A549 (cell line): ENCODE data around the gene SGO1. TPM values are rescaled to one million over a fixed set of nuclear protein-coding genes. Genes with fewer than 3 reads are reported as not detected.

Experiments
- ATAC-seq, 2 experiments: fragments of 200-7000 bp in 1 of 2; fragments of >200 bp in 1 of 2; cut with Nextera tagmentation in 1 of 2; cut with Tn5 transposase in 1 of 2; 3 replicates each; pipeline versions ENCODE4 v1.8.0 to v1.9.1; 2018 to 2020; ENCODE audit warnings: mild to moderate bottlenecking in 1 of 2, moderate library complexity in 1 of 2
- CTCF ChIA-PET: fragments of 300-600 bp; sonication (Branson Sonifier 250); formaldehyde crosslinking; extraction: SDS; loops from one replicate; lab custom pipeline; 2021; ENCODE audit warnings: antibody characterized with exemption, inconsistent platforms; lab: Yijun Ruan, JAX
- POLR2A ChIA-PET: fragments of 350-600 bp; formaldehyde crosslinking; extraction: SDS; loops from one replicate; lab custom pipeline; 2021; ENCODE audit warnings: antibody characterized with exemption, inconsistent platforms; lab: Yijun Ruan, JAX
- DNase-seq, 2 experiments: peaks; one replicate each; pipeline versions ENCODE4 v3.0.0 to v3.0.0-alpha.2; 2011 to 2016; ENCODE audit warnings: low read depth in 1 of 2, low spot score in 1 of 2
- FAIRE-seq: peaks from 2 replicates; lab custom pipeline; 2011; peaks lifted over from hg19 to GRCh38; lab: Jason Lieb, UNC
- H3K27ac ChIP-seq, 2 experiments: fragments of >200 bp; sonication (Bioruptor Twin); formaldehyde crosslinking; 3 replicates each; pipeline ENCODE4 v1.5.1; 2016 to 2017
- H3K4me1 ChIP-seq: fragments of >200 bp; sonication (Bioruptor Twin); formaldehyde crosslinking; 3 replicates; pipeline ENCODE4 v1.6.1; 2016
- H3K4me2 ChIP-seq: fragments of >200 bp; sonication (Bioruptor Twin); formaldehyde crosslinking; 3 replicates; pipeline ENCODE4 v1.6.1; 2016
- H3K4me3 ChIP-seq: fragments of >200 bp; sonication (Bioruptor Twin); formaldehyde crosslinking; 3 replicates; pipeline ENCODE4 v1.5.1; 2016
- H3K9me3 ChIP-seq: fragments of >200 bp; sonication (Bioruptor Twin); formaldehyde crosslinking; 3 replicates; pipeline ENCODE4 v1.6.1; 2016
- BCL3 ChIP-seq: fragments of >200 bp; sonication (Bioruptor Twin); formaldehyde crosslinking; IDR thresholded peaks from 3 replicates; pipeline ENCODE4 v1.6.1; 2016
- CBX2 ChIP-seq: fragments of 200-600 bp; sonication (generic); IDR thresholded peaks from 2 replicates; pipeline ENCODE4 v1.6.1; 2016; ENCODE audit warnings: low read depth, mild to moderate bottlenecking, borderline replicate concordance
- CBX8 ChIP-seq: fragments of 200-600 bp; sonication (generic); IDR thresholded peaks from 2 replicates; pipeline ENCODE4 v1.6.1; 2016
- CHD4 ChIP-seq: fragments of 200-600 bp; sonication (generic); IDR thresholded peaks from 2 replicates; pipeline ENCODE4 v1.6.1; 2016; ENCODE audit warnings: antibody characterized with exemption, mild to moderate bottlenecking, borderline replicate concordance
- EHF ChIP-seq: fragments of 250-450 bp; sonication (Bioruptor Pico); IDR thresholded peaks from 2 replicates; pipeline ENCODE4 v1.5.0; 2020; ENCODE audit warnings: mild to moderate bottlenecking
- EP300 ChIP-seq, 2 experiments: fragments of >200 bp; sonication (Bioruptor Twin); formaldehyde crosslinking; IDR thresholded peaks; 2 replicates in 1 of 2; 3 replicates in 1 of 2; pipeline ENCODE4 v1.6.1; 2016 to 2017
- FOSB ChIP-seq: fragments of 250-450 bp; sonication (Bioruptor Pico); IDR thresholded peaks from 2 replicates; pipeline ENCODE4 v1.5.0; 2020; ENCODE audit warnings: mild to moderate bottlenecking, moderate library complexity
- FOXS1 ChIP-seq: fragments of 250-450 bp; sonication (Bioruptor Pico); IDR thresholded peaks from 2 replicates; pipeline ENCODE4 v1.5.0; 2020; ENCODE audit warnings: mild to moderate bottlenecking, moderate library complexity
- HDAC2 ChIP-seq: fragments of 200-600 bp; sonication (generic); IDR thresholded peaks from 2 replicates; pipeline ENCODE4 v1.6.1; 2016
- HMGXB4 ChIP-seq: fragments of 250-450 bp; sonication (Bioruptor Pico); IDR thresholded peaks from 2 replicates; pipeline ENCODE4 v1.5.0; 2021; ENCODE audit warnings: mild to moderate bottlenecking, moderate library complexity, borderline replicate concordance
- HOXA7 ChIP-seq: fragments of 250-450 bp; sonication (Bioruptor Pico); IDR thresholded peaks from 2 replicates; pipeline ENCODE4 v1.5.0; 2020; ENCODE audit warnings: mild to moderate bottlenecking, moderate library complexity
- HOXB5 ChIP-seq: fragments of 250-450 bp; sonication (Bioruptor Pico); IDR thresholded peaks from 2 replicates; pipeline ENCODE4 v1.5.0; 2020; ENCODE audit warnings: mild to moderate bottlenecking, moderate library complexity
- JUN ChIP-seq, 2 experiments: fragments of >200 bp; sonication (Bioruptor Twin); formaldehyde crosslinking; IDR thresholded peaks; 2 replicates in 1 of 2; 3 replicates in 1 of 2; pipeline ENCODE4 v1.6.1; 2016 to 2017
- MAX ChIP-seq: IDR thresholded peaks from 2 replicates; pipeline ENCODE4 v1.6.1; 2012
- NR3C1 ChIP-seq: fragments of >200 bp; sonication (Bioruptor Twin); formaldehyde crosslinking; IDR thresholded peaks from 3 replicates; pipeline ENCODE4 v1.6.1; 2017
- PBX3 ChIP-seq: IDR thresholded peaks from 2 replicates; pipeline ENCODE4 v1.6.1; 2012
- PHF8 ChIP-seq: fragments of 200-600 bp; sonication (generic); IDR thresholded peaks from 2 replicates; pipeline ENCODE4 v1.6.1; 2016; ENCODE audit warnings: low read depth, mild to moderate bottlenecking, antibody characterized with exemption, moderate library complexity, borderline replicate concordance
- POLR2A ChIP-seq: IDR thresholded peaks from 2 replicates; pipeline ENCODE4 v1.6.1; 2012; ENCODE audit warnings: mild to moderate bottlenecking, low read length
- RAD21 ChIP-seq, 2 experiments: fragments of >200 bp in 1 of 2; sonication (Bioruptor Twin) in 1 of 2; formaldehyde crosslinking in 1 of 2; IDR thresholded peaks in 1 of 2; conservative IDR thresholded peaks in 1 of 2; 2 replicates in 1 of 2; 3 replicates in 1 of 2; pipeline ENCODE4 v1.6.1; 2012 to 2018; ENCODE audit warnings: inconsistent platforms in 1 of 2
- RARB ChIP-seq: fragments of 250-450 bp; sonication (Bioruptor Pico); IDR thresholded peaks from 2 replicates; pipeline ENCODE4 v1.8.0; 2021; ENCODE audit warnings: mild to moderate bottlenecking, moderate library complexity
- REST ChIP-seq: fragments of 200-600 bp; sonication (generic); IDR thresholded peaks from 2 replicates; pipeline ENCODE4 v1.6.1; 2016; ENCODE audit warnings: antibody characterized with exemption, mild to moderate bottlenecking, moderate library complexity
- RFX5 ChIP-seq: fragments of 450-650 bp; IDR thresholded peaks from 2 replicates; pipeline ENCODE4 v1.7.1; 2014; ENCODE audit warnings: antibody characterized with exemption, mild to moderate bottlenecking, moderate library complexity
- TP53 ChIP-seq: fragments of 250-450 bp; sonication (Bioruptor Pico); IDR thresholded peaks from 2 replicates; pipeline ENCODE4 v1.5.0; 2021; ENCODE audit warnings: mild to moderate bottlenecking, moderate library complexity
- USF2 ChIP-seq: fragments of 450-650 bp; IDR thresholded peaks from 2 replicates; pipeline ENCODE4 v1.6.1; 2014; ENCODE audit warnings: antibody characterized with exemption
- ZC3H11A ChIP-seq: fragments of 450-650 bp; IDR thresholded peaks from 2 replicates; pipeline ENCODE4 v1.6.1; 2014; ENCODE audit warnings: antibody characterized with exemption, mild to moderate bottlenecking
- ZFP36 ChIP-seq: fragments of 450-650 bp; IDR thresholded peaks from 2 replicates; pipeline ENCODE4 v1.6.1; 2014; ENCODE audit warnings: borderline replicate concordance; ENCODE audit not compliant: partially characterized antibody
- ZSCAN20 ChIP-seq: fragments of 250-450 bp; sonication (Bioruptor Pico); IDR thresholded peaks from 2 replicates; pipeline ENCODE4 v1.8.0; 2022; ENCODE audit warnings: mild to moderate bottlenecking, moderate library complexity
- WGBS: methylation state at CpG from one replicate; pipeline ENCODE4 v1.1.6; 2017; ENCODE audit errors: missing lambda C conversion rate; 5-methylcytosine and 5-hydroxymethylcytosine counted together
- polyA plus RNA-seq, 4 experiments: library from polyadenylated mRNA; depleted of rRNA in 3 of 4; stranded (reverse); fragments of >200 nt; fragmentation: RNase III in 1 of 4; extraction: RNeasy Plus Mini Kit Qiagen cat#74134 plus additional on column Dnase treatment in 1 of 4; gene quantifications; 2 replicates in 3 of 4; 3 replicates in 1 of 4; pipeline ENCODE4 v1.2.3, GENCODE V29; 2011 to 2017

The SGO1 gene
- polyA plus RNA-seq, 2 of the 4 experiments (the other 2 are of a cell fraction) = 17.1 to 25.2 TPM

- H3K9me3 ChIP-seq = no peaks in the 10 kb centered on the region
- ChIA-PET POLR2A (no interaction called here), CTCF (no interaction called here)
- H3K4me1 ChIP-seq = no peaks in the 10 kb centered on the region
- ATAC-seq = no peak
- no peak overlapping the region for H3K4me3 ChIP-seq
- no peak for DNase-seq
- no peak for FAIRE-seq
- H3K27ac ChIP-seq = no peak overlapping the region
- H3K4me2 ChIP-seq = no peak overlapping the region
- no peak for TF ChIP-seq PHF8
- no peak for TF ChIP-seq JUN (IDR thresholded peaks at IDR 0.05)
- no peak for TF ChIP-seq CHD4
- TF ChIP-seq ZSCAN20 = no peak
- no peak for TF ChIP-seq RFX5
- TF ChIP-seq CBX2 = no peak
These were observed 25.8 kb downstream of the SGO1 start for GRCh38 chr3:20160230-20160629.

GRCh38 chr3:20154928-20155327, 31.1 kb downstream of the SGO1 start:
- CTCF ChIA-PET = interaction anchor here (0.7 kb wide), 2 partner anchors 28 to 101 kb away, joined by 3 read pairs; no protein-coding TSS in a partner anchor
- H3K9me3 ChIP-seq = no peaks in the 10 kb centered on the region
- WGBS = 100% methylated on average over 4 of the region's 4 CpGs
- H3K27ac ChIP-seq = no peak overlapping the region
- FAIRE-seq = no peak
- POLR2A ChIA-PET = no interaction called here
- no peak overlapping the region for H3K4me2 ChIP-seq
- no peaks in the 10 kb centered on the region for H3K4me1 ChIP-seq
- no peak for ATAC-seq
- no peak for TF ChIP-seq FOSB (CRISPR knock-in tag)
- no peak for TF ChIP-seq MAX
- TF ChIP-seq TP53 (CRISPR knock-in tag) = no peak
- TF ChIP-seq HOXA7 (CRISPR knock-in tag) = no peak
- TF ChIP-seq RAD21 (conservative IDR thresholded peaks at IDR 0.05 in 1 of 2, IDR thresholded peaks at IDR 0.05 in 1 of 2) = 0 out of 5 replicates have a peak, but pooled peaks of 1 of the 2 experiments have one; percentile 22
- no peak for TF ChIP-seq EHF (CRISPR knock-in tag)
- DNase-seq = peak in 1 of 2 experiments; percentile 2
- H3K4me3 ChIP-seq = no peak overlapping the region

- Histone ChIP-seq H3K4me2 (no peak overlapping the region), H3K4me1 (no peaks in the 10 kb centered on the region)
- POLR2A ChIA-PET = no interaction called here
- no peak for FAIRE-seq
- no peak for TF ChIP-seq NR3C1
- no peak for TF ChIP-seq RARB (CRISPR knock-in tag)
- TF ChIP-seq HDAC2 = no peak
- no peak for TF ChIP-seq EP300 (IDR thresholded peaks at IDR 0.05)
- TF ChIP-seq HMGXB4 (CRISPR knock-in tag) = no peak
- TF ChIP-seq USF2 = no peak
- TF ChIP-seq FOXS1 (CRISPR knock-in tag) = no peak
- TF ChIP-seq PBX3 = no peak
- no peak for TF ChIP-seq REST
- no peak for TF ChIP-seq POLR2A
- no peak for TF ChIP-seq FOSB (CRISPR knock-in tag)
- TF ChIP-seq RAD21 (conservative IDR thresholded peaks at IDR 0.05 in 1 of 2, IDR thresholded peaks at IDR 0.05 in 1 of 2) = no peak
- TF ChIP-seq HOXB5 (CRISPR knock-in tag) = no peak
- TF ChIP-seq BCL3 = no peak
- TF ChIP-seq ZC3H11A = no peak
- TF ChIP-seq ZFP36 = no peak
- no peak for TF ChIP-seq CBX8
- TF ChIP-seq, all 56 proteins: peak for 0
- ATAC-seq (no peak), DNase-seq (no peak)
- Histone ChIP-seq H3K27ac (no peak overlapping the region), H3K4me3 (no peak overlapping the region), H3K9me3 (no peaks in the 10 kb centered on the region)
- 97% methylated on average over 1 of the region's 1 CpG for WGBS
- CTCF ChIA-PET = no interaction called here
These were observed 31.9 kb downstream of the SGO1 start for GRCh38 chr3:20154078-20154477.
